ENCODE results near the gene ARF3. TPM values are rescaled to one million over a fixed set of nuclear protein-coding genes. Genes with fewer than 3 reads are reported as not detected.
"Not testable (repeated sequence)": the region's sequence is repeated elsewhere in the genome, so short reads cannot be mapped to it uniquely, and the experiment has no call there.

ARF3 gene
- polyA plus RNA-seq, 1 donor: 128 TPM

- DNase-seq: no peak
These were observed 24.4 kb downstream of the ARF3 start for GRCh38 chr12:48932878-48933277.

- DNase-seq: no peak
These were observed 26.8 kb downstream of the ARF3 start for GRCh38 chr12:48930475-48930874.

GRCh38 chr12:48929551-48929950 is 27.7 kb downstream of the ARF3 start:
- DNase-seq: no peak

GRCh38 chr12:48927261-48927660 is 30.0 kb downstream of the ARF3 start:
- no peak for DNase-seq

- DNase-seq: no peak
These were observed 31.8 kb downstream of the ARF3 start, which contains the start of gene FKBP11 for GRCh38 chr12:48925304-48926011. TSS of gene FKBP11 (minus strand) at chr12:48925492. CDS start at chr12:48925428, 64 bp downstream.

- DNase-seq: peak; percentile 46
These were observed 32.5 kb downstream of the ARF3 start for GRCh38 chr12:48924617-48925303.

GRCh38 chr12:48923117-48923516 is 34.2 kb downstream of the ARF3 start:
- no peak for DNase-seq

GRCh38 chr12:48917857-48918537 is 39.3 kb downstream of the ARF3 start:
- DNase-seq: no peak

GRCh38 chr12:48910196-48910595 is 47.1 kb downstream of the ARF3 start:
- DNase-seq: no peak

GRCh38 chr12:48909698-48910097 is 47.6 kb downstream of the ARF3 start:
- not testable (repeated sequence) for DNase-seq

GRCh38 chr12:48907245-48907644 is 50.0 kb downstream of the ARF3 start:
- DNase-seq: no peak

GRCh38 chr12:48903982-48904411 is 53.3 kb downstream of the ARF3 start:
- DNase-seq: peak; percentile 92

- DNase-seq: no peak
These were observed 53.8 kb downstream of the ARF3 start for GRCh38 chr12:48903363-48903981.

GRCh38 chr12:48901278-48901677 is 56.0 kb downstream of the ARF3 start:
- DNase-seq: no peak

- DNase-seq: no peak
These were observed 57.6 kb downstream of the ARF3 start for GRCh38 chr12:48899651-48900050.

- DNase-seq: no peak
These were observed 63.0 kb downstream of the ARF3 start for GRCh38 chr12:48894271-48894670.

- peak; percentile 83 for DNase-seq
These were observed 66.4 kb downstream of the ARF3 start for GRCh38 chr12:48890657-48891418.

- no peak for DNase-seq
These were observed 67.6 kb downstream of the ARF3 start for GRCh38 chr12:48889679-48890078.

Data from left kidney (tissue), 2 donors.